CD4-positive, alpha-beta T cell treated with Interleukin-6 at 100 ng/mL for 8 hours (primary cell): ENCODE results near the gene SLC39A13.
A peak's percentile ranks its signal among the peaks of the same experiment; 100 is the strongest.

ENCODE experiments used
- DNase-seq: peaks from one replicate; pipeline ENCODE4 v3.0.0-alpha.2; 2020; ENCODE audit warnings: mixed read lengths, low spot score

SLC39A13 gene

DNA sequence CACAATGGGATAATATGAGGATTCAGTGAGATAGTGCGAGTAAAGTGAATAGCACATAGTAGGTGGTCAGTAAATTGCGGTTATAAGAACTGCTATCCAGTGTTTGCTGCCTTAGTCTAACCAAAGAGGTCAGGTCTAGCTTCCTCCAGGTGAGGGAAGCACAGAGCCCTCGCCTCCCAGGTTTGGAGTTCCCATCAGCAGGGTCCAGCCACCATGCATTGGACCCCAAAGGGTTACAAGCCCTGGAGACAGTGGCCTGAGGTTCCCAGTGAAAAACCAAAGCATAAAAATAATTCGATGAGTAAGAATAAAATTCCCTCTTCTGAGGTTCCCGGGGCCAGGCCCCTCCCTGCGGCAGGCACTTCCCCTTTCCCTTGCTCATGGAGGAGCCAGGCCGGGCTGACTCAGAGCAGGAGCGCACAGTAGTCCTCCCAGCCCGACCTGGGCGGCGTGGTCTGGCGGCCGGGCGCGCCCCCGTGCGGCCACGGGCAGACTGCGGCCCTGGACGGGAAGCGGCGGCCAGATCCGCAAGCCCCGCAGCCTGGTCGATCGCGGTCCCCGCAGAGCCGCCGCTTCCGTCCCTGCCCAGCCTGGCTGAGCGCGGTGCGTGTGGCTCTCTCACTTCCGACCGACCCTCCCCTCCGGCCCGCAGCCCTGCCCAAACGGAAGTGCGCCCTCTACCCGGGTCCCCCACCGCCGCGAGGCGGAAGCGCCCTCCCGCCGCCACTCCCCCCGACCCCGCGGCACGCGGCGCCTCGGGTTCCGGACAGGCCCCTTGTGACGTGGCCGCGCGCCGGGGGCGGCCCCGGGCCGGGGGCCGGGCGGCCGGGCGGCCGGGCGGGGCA, at the start of gene SLC39A13:
SLC39A13 (plus strand) TSS at position 845 of the 845 bp plus-strand sequence. CDS start 1,505 bp downstream, outside the sequence.
- DNase-seq, result peak; percentile 87

DNA sequence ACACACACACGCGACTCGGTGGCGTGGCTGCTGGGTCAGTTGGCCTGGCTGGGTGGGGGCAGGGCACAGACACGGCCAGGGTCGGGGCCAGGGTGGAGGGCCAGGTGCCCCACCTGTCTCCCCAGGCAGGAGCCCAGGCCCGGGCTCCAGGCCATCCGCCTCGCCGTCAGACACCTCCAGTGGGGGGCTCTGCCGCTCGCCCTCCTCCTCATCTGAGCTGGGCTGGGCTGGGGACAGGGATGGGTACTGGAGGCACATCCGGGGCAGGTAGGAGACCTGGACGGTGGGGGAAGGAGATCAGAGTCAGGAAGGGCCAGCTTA, 49.7 kb upstream of the SLC39A13 start:
- DNase-seq, result no peak

DNA sequence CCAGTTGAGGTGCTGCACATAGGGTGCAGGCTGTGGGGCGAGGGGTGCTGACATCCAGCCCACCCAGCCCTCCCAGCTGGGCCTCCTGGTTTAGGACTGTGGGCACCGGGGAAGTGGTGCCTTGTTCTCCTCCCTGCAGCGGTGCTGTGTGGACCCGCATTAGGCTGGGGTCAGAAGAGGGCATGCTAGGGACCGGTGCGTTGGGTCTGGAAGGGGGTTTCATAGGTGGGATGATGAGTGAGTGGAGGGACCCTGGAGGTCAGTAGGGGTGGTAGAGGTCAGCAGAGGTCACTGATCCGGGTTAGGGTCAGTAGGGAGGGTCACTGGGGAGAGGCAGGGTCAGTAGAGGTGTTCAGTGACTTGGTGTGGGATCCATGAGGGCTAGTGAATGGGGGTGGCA, 49.2 kb upstream of the SLC39A13 start:
- DNase-seq, result no peak

DNA sequence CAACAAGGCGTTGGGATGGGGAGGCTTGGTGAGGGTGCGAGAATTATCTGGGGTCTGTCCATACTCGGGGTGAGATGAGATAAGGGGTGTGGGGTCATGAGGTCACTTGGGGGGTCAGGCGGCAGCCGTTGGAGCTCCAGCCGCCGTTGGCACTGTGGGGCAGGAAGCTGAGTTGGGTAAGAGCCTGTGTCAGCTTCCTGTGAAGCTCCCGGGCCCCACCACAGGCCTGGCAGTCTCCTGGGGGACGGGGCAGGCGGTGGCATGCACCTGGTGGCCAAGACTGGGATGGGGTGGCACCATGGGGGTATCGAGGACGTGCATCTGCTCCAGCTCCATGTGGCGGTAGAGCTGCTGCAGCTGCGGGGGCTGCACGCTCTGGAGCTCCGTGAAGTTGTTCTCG, 48.8 kb upstream of the SLC39A13 start:
- DNase-seq, result no peak

DNA sequence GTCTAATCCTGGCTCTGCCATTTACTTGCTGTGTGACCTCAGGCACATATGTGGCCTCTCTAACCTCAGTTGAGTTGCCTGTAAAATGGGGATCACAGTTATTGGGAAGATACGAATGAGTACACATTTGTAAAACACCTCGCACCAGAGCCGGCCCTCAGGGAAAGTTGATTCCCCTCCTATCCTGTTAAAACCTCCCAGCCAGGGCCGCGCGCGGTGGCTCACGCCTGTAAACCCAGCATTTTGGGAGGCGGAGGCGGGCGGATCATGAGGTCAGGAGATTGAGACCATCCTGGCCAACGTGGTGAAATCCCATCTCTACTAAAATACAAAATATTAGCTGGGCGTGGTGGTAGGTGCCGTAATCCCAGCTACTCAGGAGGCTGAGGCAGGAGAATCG, 48.0 kb upstream of the SLC39A13 start:
- no peak for DNase-seq

DNA sequence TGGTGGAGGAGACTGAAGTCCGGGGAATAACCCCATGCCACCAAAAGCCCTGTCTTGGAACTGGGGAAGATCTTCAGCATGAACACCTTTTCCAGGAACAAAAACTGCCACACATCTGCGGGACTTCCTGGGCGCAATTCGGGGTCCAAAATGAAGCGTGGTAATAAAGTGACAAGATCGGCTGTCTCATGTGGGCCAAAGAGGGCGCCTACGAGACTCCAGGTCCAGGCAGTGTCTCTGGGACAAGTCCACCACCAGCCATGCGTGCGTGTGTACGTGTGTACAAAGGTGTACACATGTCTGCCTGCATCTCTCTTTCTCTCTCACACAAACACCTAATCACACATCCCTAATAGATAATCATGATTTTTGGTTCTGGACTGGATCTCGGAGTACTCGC, 47.0 kb upstream of the SLC39A13 start:
- no peak for DNase-seq

DNA sequence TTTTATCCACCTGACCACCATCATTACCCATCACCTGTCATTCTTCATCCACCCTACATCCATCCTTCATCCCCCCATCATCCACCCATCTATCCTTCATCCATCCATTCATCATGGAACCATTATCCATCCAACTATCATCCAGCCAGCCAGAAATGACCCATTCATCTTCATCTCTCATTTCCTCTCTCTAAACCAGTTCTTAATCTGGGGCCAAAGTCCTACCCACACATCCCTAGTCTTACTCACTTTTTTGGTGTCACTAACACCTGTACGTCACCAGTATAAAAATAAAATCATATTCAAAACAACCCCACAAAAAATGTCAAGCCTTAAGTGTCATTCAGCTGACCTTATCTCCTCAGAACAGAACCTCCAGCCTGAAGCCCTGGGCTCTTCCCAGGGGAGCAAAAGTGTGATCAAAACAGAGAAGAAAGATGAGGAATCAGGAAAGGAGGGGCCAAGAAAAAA, 42.3 kb upstream of the SLC39A13 start:
- no peak for DNase-seq

DNA sequence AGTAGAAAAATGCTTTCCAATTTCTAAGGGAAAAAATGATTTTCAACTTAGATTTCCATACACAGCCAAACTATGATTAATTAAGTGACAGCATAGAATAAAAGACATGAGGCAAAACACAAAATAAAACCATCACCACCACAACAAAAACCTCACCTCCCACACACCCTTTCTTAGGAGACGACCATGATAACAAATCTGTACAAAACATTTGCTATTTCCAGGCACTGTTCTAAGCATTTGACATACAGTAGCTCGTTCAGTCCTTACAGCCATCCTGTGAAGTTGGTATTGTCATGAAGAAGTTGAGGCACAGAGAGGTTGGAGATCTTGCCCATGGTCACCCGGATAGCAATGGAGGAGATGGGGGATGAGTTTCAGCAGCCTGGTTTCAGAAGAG, 38.7 kb upstream of the SLC39A13 start:
- no peak for DNase-seq

DNA sequence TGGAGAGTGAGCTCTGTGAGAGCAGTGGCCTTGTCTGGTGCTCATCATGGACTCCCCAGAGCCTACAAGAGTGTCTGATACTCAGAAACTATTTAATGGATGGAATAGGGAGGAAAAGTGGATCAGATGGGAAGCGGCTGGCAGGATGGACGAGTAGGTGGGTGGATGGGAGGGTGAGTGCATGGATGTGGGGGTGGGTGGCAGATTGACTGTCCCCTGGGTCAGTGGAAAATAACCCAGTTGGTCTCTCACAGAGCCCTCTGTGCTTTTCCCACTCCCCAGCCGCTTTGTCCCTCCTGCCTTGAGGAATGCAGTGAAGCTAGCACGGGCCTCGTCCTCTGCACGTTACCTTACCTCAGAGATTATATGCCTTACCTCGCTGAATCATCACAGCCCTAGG, 36.0 kb upstream of the SLC39A13 start:
- DNase-seq, result no peak

DNA sequence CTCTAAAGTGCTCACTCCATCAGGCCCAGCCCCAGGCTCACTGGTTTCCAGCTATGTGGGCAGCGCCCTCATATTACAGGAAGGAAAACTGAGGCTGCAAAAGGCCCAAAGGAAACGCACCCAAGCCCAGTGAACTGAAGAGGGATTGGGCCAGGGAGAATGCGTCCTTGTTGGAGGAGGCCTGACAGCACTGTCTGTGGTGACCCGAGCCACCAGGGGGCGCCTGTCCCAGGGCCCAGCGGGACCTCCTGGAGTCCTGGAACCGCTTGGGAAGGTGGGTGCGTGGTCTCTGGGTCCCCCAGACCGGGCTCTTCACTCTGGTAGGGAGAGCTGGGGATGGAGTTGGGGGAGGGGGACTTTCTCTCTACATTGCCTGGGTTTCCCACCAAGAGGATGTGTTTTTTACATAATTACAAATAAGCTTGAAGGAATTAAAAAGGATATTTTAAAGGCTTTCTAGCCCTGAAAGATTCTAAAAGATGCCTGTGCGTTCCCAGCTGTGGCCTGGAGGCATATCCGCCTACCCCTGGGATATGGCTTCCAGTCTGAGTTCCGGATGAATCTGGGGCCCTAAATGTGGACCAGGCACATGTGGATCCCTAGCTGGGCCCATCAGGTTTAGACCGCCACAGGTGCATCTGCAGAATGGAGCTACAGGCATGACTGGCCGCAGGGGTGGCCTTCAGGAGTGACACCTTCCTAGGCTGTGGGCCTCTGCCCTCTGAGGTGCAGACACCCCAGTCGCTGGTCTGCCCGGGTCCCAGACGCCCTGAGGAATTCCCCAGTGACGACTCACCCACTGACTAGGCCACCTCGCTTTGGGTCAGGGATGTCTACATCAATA, 34.3 kb upstream of the SLC39A13 start:
- peak; percentile 85 for DNase-seq

DNA sequence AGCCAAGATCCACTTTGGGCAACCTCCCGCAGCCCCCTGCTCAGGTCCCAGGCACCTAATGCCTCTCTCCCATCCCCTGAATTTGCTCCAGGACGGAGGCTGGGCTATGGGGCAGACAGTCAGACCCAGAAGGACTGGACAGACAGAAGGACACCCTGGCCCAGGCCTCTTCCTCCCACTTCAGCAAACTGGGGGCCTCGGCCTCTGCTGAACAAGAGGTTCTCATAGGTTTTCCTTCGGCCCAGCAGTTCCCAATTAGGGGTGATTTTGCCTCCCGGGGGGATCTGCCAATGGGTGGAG, 33.7 kb upstream of the SLC39A13 start:
- no peak for DNase-seq

DNA sequence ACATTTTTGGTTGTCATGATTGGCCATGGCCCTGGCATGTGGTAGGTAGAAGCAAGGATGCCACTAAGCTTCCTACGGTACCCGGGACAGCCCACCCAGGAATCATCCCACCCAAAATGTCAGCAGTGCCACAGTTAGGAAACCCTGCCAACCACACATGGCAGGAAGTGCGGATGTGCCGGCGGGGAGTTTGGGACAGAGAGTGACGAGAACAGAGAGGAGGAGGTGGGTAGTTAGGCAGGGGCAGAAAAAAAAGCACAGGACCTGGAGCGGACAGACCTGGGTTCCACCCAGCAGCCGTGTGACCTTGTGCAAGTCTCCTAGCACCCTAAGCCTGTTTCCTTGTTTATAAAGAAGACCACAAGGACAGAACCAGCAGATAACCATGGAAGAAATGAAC, 33.4 kb upstream of the SLC39A13 start:
- DNase-seq, result no peak

DNA sequence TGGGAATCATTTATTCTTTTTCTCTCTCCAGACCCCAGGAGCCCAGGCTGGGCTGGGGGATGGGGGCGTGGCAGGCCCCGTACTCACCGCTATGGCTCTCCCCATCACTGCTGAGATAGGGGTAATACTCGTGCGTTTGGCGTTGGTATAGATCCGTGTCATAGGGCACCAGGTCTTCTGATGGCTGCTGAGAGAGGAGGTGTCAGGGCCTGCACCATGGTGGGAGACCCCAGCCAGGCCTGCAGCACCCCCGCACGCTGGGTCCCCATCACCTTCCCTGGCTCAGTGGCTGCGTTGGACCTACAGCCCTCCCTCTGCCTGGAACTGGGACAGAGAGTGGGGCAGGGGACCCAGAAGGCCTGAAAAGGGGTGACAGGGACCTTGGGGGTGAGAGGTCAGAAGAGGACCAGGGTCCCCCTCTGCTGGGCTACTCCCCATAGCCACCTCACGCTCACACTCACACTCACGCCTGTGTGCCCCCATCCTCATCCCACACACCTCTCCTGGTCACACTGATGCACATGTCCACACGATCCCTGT, 32.8 kb upstream of the SLC39A13 start:
- DNase-seq, result no peak

DNA sequence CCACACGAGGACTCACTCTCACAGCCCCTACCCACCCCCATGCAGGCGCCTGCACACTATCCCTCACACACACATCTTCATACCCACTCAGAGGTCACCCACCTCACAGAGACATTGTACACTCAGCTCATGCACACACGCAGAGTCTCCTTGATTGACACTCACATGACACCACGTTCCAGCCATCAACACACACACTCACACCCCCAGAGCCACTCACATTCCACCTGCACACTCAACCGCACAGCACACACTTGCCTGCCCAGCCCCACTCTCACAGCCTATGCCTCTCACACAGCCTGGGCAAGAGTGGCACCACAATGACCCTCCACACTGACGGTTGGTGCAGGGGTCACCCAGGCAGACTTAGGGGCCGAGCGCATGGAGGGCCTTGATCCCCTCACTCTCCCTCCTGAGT, 32.3 kb upstream of the SLC39A13 start:
- DNase-seq, result no peak

DNA sequence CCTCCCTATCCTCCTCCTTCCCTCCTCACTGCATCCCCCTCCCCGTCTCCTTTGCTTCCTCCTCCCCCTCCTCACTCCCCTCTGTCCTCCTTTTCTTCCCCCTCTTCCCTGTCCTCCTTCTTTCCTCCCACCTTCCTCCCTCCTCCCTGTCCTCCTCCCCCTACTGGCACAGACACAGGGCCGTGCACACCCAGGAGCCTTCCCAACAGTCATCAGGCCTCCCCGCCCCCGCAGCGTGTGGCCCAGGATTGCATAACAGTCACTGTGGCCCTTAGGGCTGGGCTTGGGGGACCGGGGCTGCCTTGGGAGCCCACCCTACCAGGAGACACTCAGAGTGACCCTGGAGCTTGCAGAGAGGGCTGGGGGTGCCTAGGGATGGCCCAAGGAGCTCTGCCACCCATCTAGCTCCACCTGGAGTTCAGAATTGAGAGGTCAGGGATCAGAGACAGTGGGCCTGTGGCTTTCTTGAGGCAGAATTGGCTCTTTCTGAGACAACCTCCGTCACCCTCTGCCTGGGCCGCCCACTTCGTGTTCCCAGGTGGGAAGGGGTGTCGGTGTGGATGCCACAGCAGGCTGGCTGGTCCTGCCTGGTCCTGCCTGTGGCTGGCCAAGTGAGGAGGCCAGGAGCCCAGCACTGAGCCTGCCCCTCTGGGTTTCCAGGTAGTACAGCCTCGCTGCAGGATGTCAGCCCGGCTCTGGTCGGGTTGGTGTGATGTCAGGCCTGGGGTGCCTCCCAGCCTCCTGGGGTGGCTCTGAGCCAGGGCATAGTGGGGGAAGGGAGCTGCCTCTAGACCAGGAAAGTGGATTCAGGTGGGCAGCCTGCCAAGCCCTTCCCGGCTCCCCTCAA, 31.6 kb upstream of the SLC39A13 start:
- no peak for DNase-seq

DNA sequence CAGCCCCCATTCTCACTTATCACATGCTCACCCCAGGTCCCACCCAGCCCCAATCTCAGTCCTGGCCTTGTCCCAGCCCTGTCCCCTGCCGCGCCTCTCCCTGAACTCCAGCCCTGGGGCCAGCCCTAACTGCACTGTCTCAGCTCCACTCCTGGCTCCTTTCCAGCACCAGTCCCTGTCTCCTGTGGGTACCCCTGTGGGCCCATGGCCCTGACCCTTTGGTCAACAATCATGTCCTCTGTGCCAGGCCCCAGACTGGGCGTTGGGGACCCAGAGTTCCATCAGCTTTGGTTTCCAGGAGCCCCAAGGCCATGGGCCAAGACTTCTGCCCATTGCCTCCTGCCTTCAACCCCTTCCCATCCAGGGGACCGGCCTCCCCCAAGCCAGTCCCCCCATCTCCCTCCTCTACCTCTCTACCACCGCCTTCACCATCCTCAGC, 30.8 kb upstream of the SLC39A13 start:
- DNase-seq, result no peak

DNA sequence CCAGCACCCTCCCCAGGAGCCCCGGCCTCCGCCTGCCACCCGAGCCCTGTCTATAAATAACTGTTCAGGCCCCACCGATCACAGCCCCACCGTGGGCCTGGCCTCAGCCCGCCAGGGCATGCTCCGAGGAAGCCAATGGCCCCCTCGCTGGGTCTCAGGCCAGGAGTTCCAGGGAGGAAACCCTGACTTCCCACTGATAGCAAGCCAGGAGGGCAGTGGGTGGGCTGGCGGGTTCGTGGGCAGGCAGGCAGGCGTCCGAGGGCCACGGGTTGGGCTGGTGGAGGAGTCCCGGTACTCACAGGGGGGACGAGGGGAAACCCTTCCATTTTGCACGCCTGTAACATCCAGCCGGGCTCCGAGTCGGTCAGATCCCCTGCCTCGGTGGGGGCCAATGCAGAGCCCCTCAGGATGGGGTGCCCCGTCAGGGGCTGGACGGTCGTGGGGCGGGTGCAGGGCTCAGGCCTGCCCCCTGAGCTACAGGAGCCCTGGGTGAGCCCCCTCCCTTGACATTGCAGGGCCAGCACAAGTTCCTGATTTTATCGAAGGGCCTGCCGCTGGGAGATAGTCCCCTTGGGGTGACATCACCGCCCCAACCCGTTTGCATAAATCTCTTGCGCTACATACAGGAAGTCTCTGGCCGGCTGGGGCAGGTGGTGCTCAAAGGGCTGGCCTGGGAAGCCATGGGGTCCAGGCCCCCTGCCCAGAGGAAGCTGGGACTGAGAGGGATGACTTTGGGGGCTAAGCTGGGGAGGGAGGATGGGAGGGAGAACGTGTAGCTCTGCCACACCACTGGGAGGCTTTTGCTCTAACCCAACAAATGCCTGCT, 30.2 kb upstream of the SLC39A13 start, which contains the start of gene SPI1:
SPI1 (minus strand) TSS at position 538 of the 826 bp plus-strand sequence; CDS start at position 344, 194 bp downstream.
- no peak for DNase-seq

DNA sequence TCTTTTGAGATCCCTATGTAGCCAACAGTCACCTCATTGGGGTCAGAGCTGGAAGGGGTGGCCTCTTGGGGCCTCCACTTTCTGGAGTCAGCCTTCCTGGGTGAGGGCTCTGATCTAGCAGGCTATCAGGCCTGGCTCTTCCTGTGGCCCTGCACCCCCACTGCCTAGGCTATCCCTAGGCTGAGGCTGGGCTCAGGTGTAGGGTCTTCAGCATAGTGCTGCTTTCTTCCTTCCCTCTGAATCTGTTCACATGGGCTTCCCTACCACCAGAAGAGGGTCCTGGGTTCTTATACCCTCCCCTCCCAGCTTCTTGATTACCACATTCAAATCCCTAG, 29.6 kb upstream of the SLC39A13 start:
- DNase-seq, result no peak

DNA sequence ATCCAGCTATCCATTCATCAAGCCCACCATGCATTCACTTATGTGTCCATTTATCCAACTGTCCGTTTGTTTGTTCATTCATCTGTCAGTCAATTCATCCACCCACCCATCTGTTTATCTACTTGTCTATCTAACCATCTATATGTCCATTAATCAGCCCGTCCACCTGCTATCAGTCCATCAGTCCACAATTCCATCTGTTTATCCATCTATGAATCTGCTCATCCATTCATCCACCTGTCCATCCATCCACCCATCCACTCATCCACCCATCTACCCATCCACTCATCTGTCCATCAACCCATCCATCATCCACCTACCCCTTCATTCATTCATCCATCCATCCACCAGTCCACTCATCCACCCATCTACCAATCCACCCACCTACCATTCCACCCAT, 29.1 kb upstream of the SLC39A13 start:
- DNase-seq, result no peak

DNA sequence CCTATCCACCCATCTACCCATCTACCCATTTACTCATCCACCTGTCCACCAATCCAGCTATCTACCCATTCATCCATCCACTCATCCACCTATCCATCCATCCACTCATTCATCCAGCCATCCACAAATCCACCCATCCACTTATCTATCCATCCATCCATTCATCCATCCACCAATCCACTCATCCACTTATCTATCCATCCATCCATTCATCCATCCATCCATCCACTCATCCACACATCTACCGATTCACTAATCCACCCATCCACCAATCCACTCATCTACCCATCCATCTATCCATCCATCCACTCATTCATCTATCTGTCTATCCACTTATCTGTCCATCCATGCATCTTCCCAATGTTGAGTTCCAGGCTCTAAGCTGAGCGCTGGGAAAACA, 28.3 kb upstream of the SLC39A13 start:
- DNase-seq, result no peak

DNA sequence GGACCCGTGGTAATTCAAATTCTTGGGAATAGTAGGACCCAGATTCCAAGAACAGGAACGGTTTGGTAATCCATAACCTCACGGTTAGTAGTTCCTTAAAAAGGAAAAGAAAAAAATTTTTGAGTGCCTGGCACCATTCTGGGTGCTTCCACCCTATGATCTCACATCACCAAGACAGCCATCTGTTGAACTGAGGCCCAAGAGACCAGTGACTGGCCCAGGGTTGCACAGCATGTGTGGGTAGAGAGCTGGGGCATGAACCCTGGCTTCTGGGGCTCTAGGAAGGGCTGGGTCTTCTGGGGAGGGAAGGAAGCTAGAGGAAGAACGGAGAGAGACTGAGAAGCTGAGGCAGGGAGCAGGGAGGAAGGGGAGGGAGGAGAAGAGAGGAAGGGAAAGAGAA, 25.3 kb upstream of the SLC39A13 start:
- DNase-seq, result no peak
